CD4-positive, CD25-positive, alpha-beta regulatory T cell (primary cell): ENCODE data around the gene CHST9. TPM values are rescaled to one million over a fixed set of nuclear protein-coding genes. Genes with fewer than 3 reads are reported as not detected.
"Not testable (repeated sequence)": the region's sequence is repeated elsewhere in the genome, so short reads cannot be mapped to it uniquely, and the experiment has no call there.

Experiments
- ATAC-seq, 2 donors: fragments of 150-1000 bp; cut with Tn5 transposase; one replicate each; pipeline ENCODE4 v1.10.0; 2021; ENCODE audit warnings: low read depth in 2 of 2, moderate number of reproducible peaks in 2 of 2, moderate library complexity in 1 of 2
- DNase-seq, 3 donors: peaks; one replicate each; pipeline versions ENCODE4 v3.0.0 to v3.0.0-alpha.2; 2012 to 2022; ENCODE audit warnings: mixed read lengths in 1 of 3
- H3K27ac ChIP-seq: one replicate; pipeline ENCODE4 v1.7.0; 2013; ENCODE audit warnings: mild to moderate bottlenecking, low read length; ENCODE audit not compliant: insufficient read depth, poor library complexity, severe bottlenecking
- H3K27me3 ChIP-seq: one replicate; pipeline ENCODE4 v1.7.0; 2013; ENCODE audit warnings: low read length; ENCODE audit not compliant: control insufficient read depth, insufficient read depth
- H3K36me3 ChIP-seq: one replicate; pipeline ENCODE4 v1.7.0; 2013; ENCODE audit warnings: mild to moderate bottlenecking, low read length, moderate library complexity; ENCODE audit not compliant: control insufficient read depth, insufficient read depth
- H3K4me1 ChIP-seq: 2 replicates; pipeline ENCODE4 v1.7.0; 2013; ENCODE audit warnings: mild to moderate bottlenecking, low read length; ENCODE audit not compliant: insufficient read depth, control insufficient read depth, poor library complexity, severe bottlenecking
- H3K4me3 ChIP-seq: one replicate; pipeline ENCODE4 v1.7.0; 2013; ENCODE audit warnings: low read depth, mild to moderate bottlenecking, low read length, moderate library complexity
- H3K9me3 ChIP-seq, 2 experiments: 1 replicate in 1 of 2; 2 replicates in 1 of 2; pipeline ENCODE4 v1.7.0; 2013; ENCODE audit warnings: low read length in 2 of 2, mild to moderate bottlenecking in 1 of 2, moderate library complexity in 1 of 2; ENCODE audit not compliant: control insufficient read depth in 2 of 2
- H3K27ac Mint-ChIP-seq, 3 donors: one replicate each; pipeline ENCODE4 v1.8.0; 2020 to 2022; ENCODE audit warnings: mild to moderate bottlenecking in 3 of 3, mixed read lengths in 3 of 3, moderate library complexity in 2 of 3
- H3K27me3 Mint-ChIP-seq: one replicate; pipeline ENCODE4 v1.8.0; 2022; ENCODE audit warnings: mild to moderate bottlenecking, mixed read lengths
- H3K36me3 Mint-ChIP-seq: one replicate; pipeline ENCODE4 v1.8.0; 2020; ENCODE audit warnings: mixed read lengths
- H3K4me1 Mint-ChIP-seq, 4 donors: one replicate each; pipeline ENCODE4 v1.8.0; 2020 to 2022; ENCODE audit warnings: mixed read lengths in 4 of 4, mild to moderate bottlenecking in 1 of 4
- H3K4me3 Mint-ChIP-seq, 4 donors: one replicate each; pipeline ENCODE4 v1.8.0; 2020 to 2022; ENCODE audit warnings: mild to moderate bottlenecking in 4 of 4, mixed read lengths in 4 of 4, moderate library complexity in 3 of 4
- H3K9me3 Mint-ChIP-seq, 7 donors: one replicate each; pipeline ENCODE4 v1.8.0; 2020 to 2022; ENCODE audit warnings: mixed read lengths in 7 of 7, mild to moderate bottlenecking in 3 of 7, moderate library complexity in 2 of 7
- polyA plus RNA-seq, 4 donors: library from polyadenylated mRNA; unstranded; fragments of 300-500 nt; fragmentation: Illumina TruSeq; gene quantifications; one replicate each; pipeline ENCODE4 v1.2.3, GENCODE V29; 2021
- total RNA-seq: library from RNA; stranded (reverse); gene quantifications from one replicate; pipeline ENCODE4 v1.2.3, GENCODE V29; 2022

CHST9 gene
- total and polyA plus RNA-seq, 5 donors from 2014 or later, result not detected

DNA sequence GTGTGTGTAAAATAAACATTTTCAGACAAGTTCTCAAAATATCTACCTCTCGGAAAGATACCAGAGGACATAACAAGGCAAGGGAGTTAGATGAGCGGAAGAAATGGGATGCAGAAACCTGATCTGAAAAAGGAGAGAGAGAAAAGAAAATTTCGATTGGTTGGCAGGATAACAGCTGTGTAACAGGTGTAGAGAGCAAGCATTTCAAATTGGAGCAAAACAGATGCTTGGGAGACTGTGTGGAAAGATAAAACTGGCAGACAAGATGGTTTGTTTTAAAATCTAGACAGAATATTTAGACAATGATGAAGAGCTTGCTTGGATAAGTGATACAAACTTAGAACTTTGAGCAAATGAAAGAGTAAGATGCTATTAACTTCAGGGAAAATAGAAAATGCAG is 20.2 kb downstream of the CHST9 start:
- Mint-ChIP-seq H3K4me3 (peak overlapping the region in 1 of 4 donors; percentile 30), H3K36me3 (no peaks in the 10 kb centered on the region), H3K9me3 (peaks cover 2 to 26% (median 8%) of the 10 kb centered on the region in 7 donors), H3K27me3 (no peaks in the 10 kb centered on the region), H3K27ac (no peak overlapping the region), H3K4me1 (no peaks in the 10 kb centered on the region)
- DNase-seq (no peak), ATAC-seq (no peak)
- H3K27ac ChIP-seq, result no peak overlapping the region
- H3K4me3 ChIP-seq, result no peak overlapping the region
- H3K9me3 ChIP-seq, result peaks cover 0 to 3% of the 10 kb centered on the region in 2 experiments
- H3K36me3 ChIP-seq, result no peaks in the 10 kb centered on the region
- H3K27me3 ChIP-seq, result no peaks in the 10 kb centered on the region
- H3K4me1 ChIP-seq, result no peaks in the 10 kb centered on the region

DNA sequence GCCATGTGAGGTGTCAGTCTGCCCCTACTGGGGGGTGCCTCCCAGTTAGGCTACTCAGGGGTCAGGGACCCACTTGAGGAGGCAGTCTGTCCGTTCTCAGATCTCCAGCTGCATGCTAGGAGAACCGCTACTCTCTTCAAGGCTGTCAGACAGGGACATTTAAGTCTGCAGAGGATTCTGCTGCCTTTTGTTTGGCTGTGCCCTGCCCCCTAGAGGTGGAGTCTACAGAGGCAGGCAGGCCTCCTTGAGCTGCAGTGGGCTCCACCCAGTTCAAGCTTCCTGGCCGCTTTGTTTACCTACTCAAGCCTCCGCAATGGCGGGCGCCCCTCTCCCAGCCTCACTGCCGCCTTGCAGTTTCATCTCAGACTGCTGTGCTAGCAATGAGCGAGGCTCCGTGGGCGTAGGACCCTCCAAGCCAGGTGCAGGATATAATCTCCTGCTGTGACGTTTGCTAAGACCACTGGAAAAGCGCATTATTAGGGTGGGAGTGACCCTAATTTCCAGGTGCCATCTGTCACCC is 21.9 kb downstream of the CHST9 start:
- H3K4me3 ChIP-seq, H3K27ac ChIP-seq, DNase-seq, H3K36me3 ChIP-seq, H3K4me1 ChIP-seq, H3K27ac Mint-ChIP-seq, H3K9me3 ChIP-seq, H3K36me3 Mint-ChIP-seq, ATAC-seq, H3K4me3 Mint-ChIP-seq, H3K27me3 ChIP-seq, H3K27me3 Mint-ChIP-seq, H3K4me1 Mint-ChIP-seq: not testable (repeated sequence)
- peaks cover under 1 to 26% (median 6%) of the 10 kb centered on the region in 7 donors for H3K9me3 Mint-ChIP-seq

DNA sequence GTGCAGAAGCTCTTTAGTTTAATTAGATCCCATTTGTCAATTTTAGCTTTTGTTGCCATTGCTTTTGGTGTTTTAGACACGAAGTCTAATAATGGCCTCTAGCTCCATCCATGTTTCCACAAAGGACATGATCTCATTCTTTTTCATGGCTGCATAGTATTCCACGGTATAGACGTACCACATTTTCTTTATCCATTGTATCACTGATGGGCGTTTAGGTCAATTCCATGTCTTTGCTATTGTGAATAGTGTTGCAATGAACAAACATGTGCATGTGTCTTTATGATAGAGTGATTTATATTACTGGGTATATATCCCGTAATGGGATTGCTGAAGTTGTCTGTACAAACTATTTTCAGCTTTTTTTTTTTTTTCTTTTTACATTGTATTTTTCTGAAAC is 35.9 kb downstream of the CHST9 start:
- H3K27ac ChIP-seq, H3K4me1 Mint-ChIP-seq, DNase-seq, H3K36me3 ChIP-seq, H3K4me3 ChIP-seq, H3K27me3 Mint-ChIP-seq, H3K36me3 Mint-ChIP-seq, H3K27me3 ChIP-seq, H3K4me1 ChIP-seq, H3K4me3 Mint-ChIP-seq, H3K27ac Mint-ChIP-seq, H3K9me3 ChIP-seq, ATAC-seq: not testable (repeated sequence)
- peaks cover 0 to 27% (median 7%) of the 10 kb centered on the region in 7 donors for H3K9me3 Mint-ChIP-seq

DNA sequence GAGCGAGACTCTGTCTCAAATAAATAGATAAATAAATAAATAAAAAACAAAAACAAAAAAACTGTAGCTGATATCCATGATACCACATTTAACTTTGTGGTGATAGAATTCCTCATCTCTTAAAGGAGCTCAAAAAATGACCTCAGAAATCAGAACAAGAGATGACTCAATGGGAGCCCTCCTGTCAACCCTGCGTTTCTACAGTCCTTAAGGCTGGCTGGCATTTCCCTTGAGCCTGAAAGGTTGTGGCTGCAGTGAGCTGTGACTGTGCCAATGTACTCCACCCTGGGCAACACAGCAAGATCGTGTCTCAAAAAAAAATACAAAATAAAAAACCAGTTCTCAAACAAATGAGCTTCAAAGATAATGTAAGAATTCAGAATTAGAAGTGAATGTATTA is 40.4 kb downstream of the CHST9 start:
- no peaks in the 10 kb centered on the region for H3K4me1 ChIP-seq
- Mint-ChIP-seq H3K27me3 (no peaks in the 10 kb centered on the region), H3K36me3 (no peaks in the 10 kb centered on the region), H3K4me3 (no peak overlapping the region), H3K4me1 (no peaks in the 10 kb centered on the region), H3K9me3 (peaks cover 0 to 15% (median 2%) of the 10 kb centered on the region in 7 donors), H3K27ac (no peak overlapping the region)
- H3K36me3 ChIP-seq, result no peaks in the 10 kb centered on the region
- no peak for ATAC-seq
- no peaks in the 10 kb centered on the region for H3K27me3 ChIP-seq
- no peak overlapping the region for H3K4me3 ChIP-seq
- DNase-seq, result no peak
- H3K27ac ChIP-seq, result no peak overlapping the region
- H3K9me3 ChIP-seq, result peaks cover 3 to 5% of the 10 kb centered on the region in 2 experiments

DNA sequence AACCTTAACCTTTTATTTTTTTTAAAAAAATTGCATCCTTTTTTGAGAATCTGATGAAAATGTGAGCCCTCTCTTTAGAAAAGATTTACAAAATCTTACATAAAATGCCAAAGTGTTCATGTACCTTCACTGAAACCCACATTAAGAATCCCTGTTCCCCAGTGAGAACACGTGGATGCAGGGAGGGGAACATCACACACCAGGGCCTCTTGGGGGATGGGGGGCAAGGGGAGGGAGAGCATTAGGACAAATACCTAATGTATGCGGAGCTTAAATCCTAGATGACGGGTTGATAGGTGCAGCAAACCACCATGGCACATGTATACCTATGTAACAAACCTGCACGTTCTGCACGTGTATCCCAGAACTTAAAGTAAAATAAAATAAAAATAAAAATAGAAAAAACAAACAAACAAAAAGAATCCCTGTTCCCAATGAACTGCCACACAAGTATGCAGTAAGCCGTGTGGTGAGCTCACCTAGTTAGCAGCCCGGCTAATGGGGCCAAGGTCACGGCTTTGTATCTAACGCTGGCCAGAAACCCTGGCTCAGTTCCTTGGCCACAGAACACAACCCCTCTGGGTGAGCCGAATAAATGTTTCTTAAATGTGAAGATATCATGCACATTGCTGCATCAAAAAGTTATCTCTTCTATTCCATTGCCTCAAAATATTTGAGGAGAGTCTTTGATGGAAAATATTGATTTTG is 41.4 kb downstream of the CHST9 start:
- no peak overlapping the region for H3K4me3 ChIP-seq
- Mint-ChIP-seq H3K36me3 (no peaks in the 10 kb centered on the region), H3K27ac (no peak overlapping the region), H3K4me1 (no peaks in the 10 kb centered on the region), H3K4me3 (no peak overlapping the region), H3K27me3 (no peaks in the 10 kb centered on the region), H3K9me3 (peaks cover 0 to 9% (median 2%) of the 10 kb centered on the region in 7 donors)
- no peaks in the 10 kb centered on the region for H3K36me3 ChIP-seq
- no peak for DNase-seq
- no peak overlapping the region for H3K27ac ChIP-seq
- H3K27me3 ChIP-seq, result no peaks in the 10 kb centered on the region
- peaks cover 0 to 5% of the 10 kb centered on the region in 2 experiments for H3K9me3 ChIP-seq
- no peaks in the 10 kb centered on the region for H3K4me1 ChIP-seq
- no peak for ATAC-seq

DNA sequence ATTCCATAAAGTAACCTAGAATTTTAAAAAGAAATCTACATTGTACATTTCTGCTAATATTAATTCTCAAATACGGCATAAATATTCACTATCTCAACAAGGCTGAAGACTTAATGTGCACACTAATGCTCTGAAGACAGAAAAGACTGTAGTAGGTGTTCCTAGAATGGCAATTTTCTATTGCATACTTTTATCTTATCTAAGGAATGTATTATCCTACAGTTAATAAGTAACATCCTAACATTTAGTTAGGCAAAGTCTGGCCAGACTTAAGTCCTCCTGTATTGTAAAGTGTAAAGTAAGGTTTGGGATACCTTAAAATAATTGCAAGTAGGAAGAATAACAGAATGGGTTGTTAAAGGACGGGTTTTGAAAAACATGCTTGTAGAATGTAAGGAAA is 42.2 kb downstream of the CHST9 start:
- H3K4me3 ChIP-seq, result no peak overlapping the region
- H3K36me3 ChIP-seq, result no peaks in the 10 kb centered on the region
- H3K4me1 Mint-ChIP-seq, result no peaks in the 10 kb centered on the region
- H3K36me3 Mint-ChIP-seq, result no peaks in the 10 kb centered on the region
- no peak overlapping the region for H3K4me3 Mint-ChIP-seq
- no peak for DNase-seq
- no peaks in the 10 kb centered on the region for H3K4me1 ChIP-seq
- H3K27me3 Mint-ChIP-seq, result no peaks in the 10 kb centered on the region
- no peaks in the 10 kb centered on the region for H3K27me3 ChIP-seq
- H3K9me3 ChIP-seq, result peaks cover 0 to 5% of the 10 kb centered on the region in 2 experiments
- ATAC-seq, result no peak
- H3K9me3 Mint-ChIP-seq, result peaks cover 0 to 7% (median 3%) of the 10 kb centered on the region in 7 donors
- no peak overlapping the region for H3K27ac Mint-ChIP-seq
- H3K27ac ChIP-seq, result no peak overlapping the region

DNA sequence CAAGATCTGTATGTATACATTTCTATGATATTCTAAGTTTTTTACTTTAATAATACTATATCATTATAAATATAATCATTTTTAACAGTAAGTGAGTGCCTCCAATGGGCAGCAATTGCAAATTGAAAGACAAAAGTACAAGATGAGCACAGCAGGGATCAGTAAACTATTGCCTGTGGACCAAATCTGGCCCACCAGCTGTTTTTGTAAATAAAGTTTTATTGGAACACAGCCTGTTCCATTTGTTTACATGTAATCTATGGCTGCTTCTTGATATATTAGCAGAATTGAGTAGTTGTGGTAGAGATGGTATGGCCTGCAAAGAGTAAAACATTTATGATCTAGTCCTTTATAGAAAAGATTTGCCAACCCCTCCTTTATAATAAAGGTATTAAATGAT is 43.2 kb downstream of the CHST9 start:
- Histone ChIP-seq H3K9me3 (peaks cover 0 to 5% of the 10 kb centered on the region in 2 experiments), H3K36me3 (no peaks in the 10 kb centered on the region), H3K27ac (no peak overlapping the region), H3K4me1 (no peaks in the 10 kb centered on the region), H3K27me3 (no peaks in the 10 kb centered on the region), H3K4me3 (no peak overlapping the region)
- H3K27ac Mint-ChIP-seq, result no peak overlapping the region
- no peak overlapping the region for H3K4me3 Mint-ChIP-seq
- no peaks in the 10 kb centered on the region for H3K4me1 Mint-ChIP-seq
- H3K36me3 Mint-ChIP-seq, result no peaks in the 10 kb centered on the region
- no peaks in the 10 kb centered on the region for H3K27me3 Mint-ChIP-seq
- ATAC-seq (no peak), DNase-seq (no peak)
- peaks cover 0 to 8% (median 0%) of the 10 kb centered on the region in 7 donors for H3K9me3 Mint-ChIP-seq

DNA sequence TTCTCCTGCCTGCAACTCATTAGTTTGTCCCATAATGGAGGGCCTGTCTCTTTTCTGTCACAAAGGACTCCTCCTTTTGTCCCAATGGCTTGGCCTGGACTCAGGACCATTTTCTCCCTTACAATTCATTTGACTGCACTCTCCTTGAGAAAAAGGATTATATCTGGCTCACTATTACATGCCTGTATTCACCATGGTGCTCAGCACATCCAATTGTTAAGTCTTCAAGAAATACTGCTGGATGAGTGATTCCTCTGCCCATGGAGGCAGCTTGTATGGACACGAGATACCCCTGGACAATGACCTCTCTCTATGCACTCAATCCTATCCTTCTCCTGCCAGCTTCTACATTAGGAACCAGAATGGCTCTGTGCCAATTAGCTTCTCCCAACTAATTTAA is 47.0 kb downstream of the CHST9 start:
- no peak overlapping the region for H3K27ac ChIP-seq
- no peaks in the 10 kb centered on the region for H3K27me3 ChIP-seq
- no peaks in the 10 kb centered on the region for H3K36me3 ChIP-seq
- Mint-ChIP-seq H3K4me1 (no peaks in the 10 kb centered on the region), H3K27me3 (no peaks in the 10 kb centered on the region), H3K36me3 (no peaks in the 10 kb centered on the region), H3K27ac (no peak overlapping the region), H3K9me3 (peaks cover 0 to 8% (median 0%) of the 10 kb centered on the region in 7 donors), H3K4me3 (no peak overlapping the region)
- no peak for ATAC-seq
- no peak for DNase-seq
- H3K4me1 ChIP-seq, result no peaks in the 10 kb centered on the region
- no peaks in the 10 kb centered on the region for H3K9me3 ChIP-seq
- no peak overlapping the region for H3K4me3 ChIP-seq
